Measurements from ENCODE around the gene CAMK1G. TPM values are rescaled to one million over a fixed set of nuclear protein-coding genes. Genes with fewer than 3 reads are reported as not detected.

The CAMK1G gene
- total and polyA plus RNA-seq, 9 of the 15 experiments (the other 6 are each of a cell fraction or from before 2014, with no cell fraction given), result not detected

GRCh38 chr1:209610631-209610905, 27.1 kb downstream of the CAMK1G start (continued):
- TF ChIP-seq MGA (IDR thresholded peaks at IDR 0.05), result no peak
- no peak for TF ChIP-seq ETV1 (tag; conservative IDR thresholded peaks at IDR 0.05; ENCODE audit: low read depth)
- TF ChIP-seq HDAC6 (IDR thresholded peaks at IDR 0.05; ENCODE audit: low read depth, low read length), result no peak
- TF ChIP-seq CBFA2T3 (IDR thresholded peaks at IDR 0.05), result no peak
- TF ChIP-seq SOX6 (IDR thresholded peaks at IDR 0.05), result no peak
- TF ChIP-seq FOXK2 (conservative IDR thresholded peaks at IDR 0.05 in 1 of 2, IDR thresholded peaks at IDR 0.05 in 1 of 2; ENCODE audit: low read depth in 2 of 2), result no peak
- TF ChIP-seq ZNF696 (CRISPR knock-in tag; conservative IDR thresholded peaks at IDR 0.05), result no peak
- no peak for TF ChIP-seq EP400 (IDR thresholded peaks at IDR 0.05)
- TF ChIP-seq STAT6 (CRISPR knock-in tag; IDR thresholded peaks at IDR 0.05), result no peak
- no peak for TF ChIP-seq TBP (optimal IDR thresholded peaks at IDR 0.05; ENCODE audit: low read depth, low read length)
